H1 (cell line): ENCODE measurements around the gene RASD1. TPM values are rescaled to one million over a fixed set of nuclear protein-coding genes. Genes with fewer than 3 reads are reported as not detected.

Experiments
- CTCF ChIA-PET: fragments of 300-600 bp; sonication (Branson Sonifier 250); formaldehyde crosslinking; loops from one replicate; lab custom pipeline; 2021; ENCODE audit not compliant: partially characterized antibody; lab: Charles Lee
- POLR2A ChIA-PET: fragments of 300-600 bp; sonication (Branson Sonifier 250); formaldehyde crosslinking; loops from one replicate; lab custom pipeline; 2021; ENCODE audit warnings: inconsistent platforms; ENCODE audit not compliant: partially characterized antibody; lab: Charles Lee
- DNase-seq, 2 experiments: peaks; one replicate each; pipeline versions ENCODE4 v3.0.0 to v3.0.0-alpha.2; 2010 to 2022; ENCODE audit warnings: low spot score in 2 of 2, low read depth in 1 of 2, mixed read lengths in 1 of 2
- FAIRE-seq: peaks from 2 replicates; lab custom pipeline; 2011; peaks lifted over from hg19 to GRCh38; lab: Jason Lieb, UNC
- H2AFZ ChIP-seq: 2 replicates; pipeline ENCODE4 v1.8.1; 2012; ENCODE audit warnings: low read length, inconsistent platforms
- H2AK5ac ChIP-seq: 2 replicates; pipeline ENCODE4 v1.6.1; 2013; ENCODE audit warnings: low read depth, low read length
- H2BK120ac ChIP-seq: replicated peaks from 2 replicates; pipeline ENCODE3; 2013; ENCODE audit warnings: low read depth, low read length, inconsistent platforms
- H2BK12ac ChIP-seq: 2 replicates; pipeline ENCODE4 v1.6.1; 2013; ENCODE audit warnings: low read depth, low read length
- H2BK15ac ChIP-seq: 2 replicates; pipeline ENCODE4 v1.6.1; 2013; ENCODE audit warnings: low read length
- H2BK20ac ChIP-seq: 2 replicates; pipeline ENCODE4 v1.6.1; 2013; ENCODE audit warnings: low read length
- H2BK5ac ChIP-seq: 2 replicates; pipeline ENCODE4 v1.6.1; 2013; ENCODE audit warnings: low read depth, low read length
- H3K14ac ChIP-seq: 2 replicates; pipeline ENCODE4 v1.6.1; 2013; ENCODE audit warnings: inconsistent platforms; ENCODE audit not compliant: insufficient read length
- H3K18ac ChIP-seq: 2 replicates; pipeline ENCODE4 v1.6.1; 2013; ENCODE audit warnings: low read length; ENCODE audit errors: extremely low read depth
- H3K23ac ChIP-seq: 2 replicates; pipeline ENCODE4 v1.6.1; 2013; ENCODE audit warnings: inconsistent platforms; ENCODE audit not compliant: insufficient read length
- H3K23me2 ChIP-seq: 2 replicates; pipeline ENCODE4 v1.6.1; 2013; ENCODE audit warnings: low read depth, low read length
- H3K27ac ChIP-seq: 2 replicates; pipeline ENCODE4 v1.6.1; 2011; ENCODE audit warnings: low read depth, low read length, inconsistent platforms
- H3K27me3 ChIP-seq, 4 experiments: replicated peaks in 1 of 4; 1 replicate in 1 of 4; 2 replicates in 3 of 4; pipeline versions ENCODE4 v1.6.1 to v1.8.1; 2011 to 2013; ENCODE audit warnings: low read length in 3 of 4, mild to moderate bottlenecking in 3 of 4, inconsistent platforms in 2 of 4, mixed read lengths in 2 of 4, moderate library complexity in 1 of 4; ENCODE audit not compliant: control insufficient read depth in 3 of 4, insufficient read depth in 3 of 4; ENCODE audit errors: extremely low read depth in 1 of 4
- H3K36me3 ChIP-seq, 4 experiments: 2 replicates each; pipeline versions ENCODE4 v1.6.1 to v1.8.1; 2011 to 2013; ENCODE audit warnings: mild to moderate bottlenecking in 4 of 4, low read length in 3 of 4, moderate library complexity in 2 of 4, control low read depth in 1 of 4, inconsistent platforms in 1 of 4; ENCODE audit not compliant: insufficient read depth in 4 of 4, control insufficient read depth in 2 of 4
- H3K4ac ChIP-seq: replicated peaks from 2 replicates; pipeline ENCODE3; 2013; ENCODE audit warnings: low read length, low read depth, mixed read lengths, inconsistent platforms; ENCODE audit not compliant: insufficient read length
- H3K4me1 ChIP-seq, 4 experiments: replicated peaks in 1 of 4; 1 replicate in 1 of 4; 2 replicates in 3 of 4; pipeline versions ENCODE4 v1.6.1 to v1.8.1; 2011 to 2013; ENCODE audit warnings: low read length in 3 of 4, inconsistent platforms in 2 of 4, mixed read lengths in 1 of 4; ENCODE audit not compliant: insufficient read depth in 4 of 4, control insufficient read depth in 3 of 4
- H3K4me2 ChIP-seq, 2 experiments: 2 replicates each; pipeline versions ENCODE4 v1.6.1 to v1.8.1; 2011 to 2013; ENCODE audit warnings: low read depth in 2 of 2, low read length in 2 of 2, control low read depth in 1 of 2, inconsistent platforms in 1 of 2, mild to moderate bottlenecking in 1 of 2; ENCODE audit not compliant: insufficient read depth in 1 of 2
- H3K4me3 ChIP-seq, 4 experiments: fragments of 200-600, 300-600 bp in 1 of 4; sonication (generic), shearing (Covaris generic), sonication (Bioruptor Twin) in 1 of 4; 2 replicates each; pipeline versions ENCODE4 v1.5.1 to v1.8.1; 2011 to 2016; ENCODE audit warnings: low read length in 4 of 4, low read depth in 3 of 4, control low read depth in 2 of 4, inconsistent platforms in 2 of 4, mild to moderate bottlenecking in 2 of 4, mixed read lengths in 1 of 4, moderate library complexity in 1 of 4; ENCODE audit not compliant: insufficient read depth in 2 of 4; ENCODE audit errors: extremely low read depth in 1 of 4
- H3K56ac ChIP-seq: replicated peaks from 2 replicates; pipeline ENCODE3; 2013; ENCODE audit warnings: low read depth, mild to moderate bottlenecking, mixed read lengths, low read length, inconsistent platforms; ENCODE audit not compliant: insufficient read length
- H3K79me1 ChIP-seq: 2 replicates; pipeline ENCODE4 v1.6.1; 2013; ENCODE audit warnings: low read depth, low read length, control low read depth
- H3K79me2 ChIP-seq, 2 experiments: 2 replicates each; pipeline versions ENCODE4 v1.6.1 to v1.8.1; 2012 to 2013; ENCODE audit warnings: low read length in 2 of 2, mild to moderate bottlenecking in 2 of 2, inconsistent platforms in 1 of 2; ENCODE audit not compliant: insufficient read depth in 2 of 2, control insufficient read depth in 1 of 2
- H3K9ac ChIP-seq, 4 experiments: replicated peaks in 1 of 4; 1 replicate in 1 of 4; 2 replicates in 3 of 4; pipeline versions ENCODE4 v1.6.1 to v1.8.1; 2011 to 2013; ENCODE audit warnings: low read depth in 3 of 4, low read length in 3 of 4, control low read depth in 2 of 4, mild to moderate bottlenecking in 2 of 4, moderate library complexity in 2 of 4, inconsistent platforms in 1 of 4; ENCODE audit errors: extremely low read depth in 1 of 4
- H3K9me3 ChIP-seq, 2 experiments: 2 replicates each; pipeline versions ENCODE4 v1.6.1 to v1.8.1; 2012 to 2013; ENCODE audit warnings: mild to moderate bottlenecking in 2 of 2, moderate library complexity in 2 of 2, control low read depth in 1 of 2, inconsistent platforms in 1 of 2, low read depth in 1 of 2, low read length in 1 of 2, mixed read lengths in 1 of 2; ENCODE audit not compliant: insufficient read depth in 2 of 2
- H4K20me1 ChIP-seq, 2 experiments: replicated peaks in 1 of 2; 2 replicates each; pipeline versions ENCODE3 to v1.8.1; 2011 to 2013; ENCODE audit warnings: inconsistent platforms in 2 of 2, low read length in 2 of 2, mild to moderate bottlenecking in 1 of 2; ENCODE audit not compliant: insufficient read depth in 2 of 2, control insufficient read depth in 1 of 2
- H4K5ac ChIP-seq: 2 replicates; pipeline ENCODE4 v1.6.1; 2013; ENCODE audit warnings: low read length, low read depth, mixed read lengths, inconsistent platforms; ENCODE audit not compliant: insufficient read length
- H4K8ac ChIP-seq: 2 replicates; pipeline ENCODE4 v1.8.0; 2013; ENCODE audit warnings: mild to moderate bottlenecking, moderate library complexity, low read length, inconsistent platforms; ENCODE audit not compliant: insufficient read depth; ENCODE audit errors: extremely low read depth
- H4K91ac ChIP-seq: replicated peaks from 2 replicates; pipeline ENCODE3; 2013; ENCODE audit warnings: low read length, mixed read lengths, inconsistent platforms; ENCODE audit not compliant: insufficient read length
- BCL11A ChIP-seq, 2 experiments: IDR thresholded peaks; one replicate each; pipeline ENCODE4 v1.6.1; 2011; ENCODE audit warnings: low read depth in 2 of 2, low read length in 2 of 2, mild to moderate bottlenecking in 2 of 2
- BRCA1 ChIP-seq: IDR thresholded peaks from 2 replicates; pipeline ENCODE4 v1.6.1; 2012; ENCODE audit warnings: low read depth, low read length, improper control_type of control experiment
- E2F6 ChIP-seq: IDR thresholded peaks from 2 replicates; pipeline ENCODE4 v1.6.1; 2012; ENCODE audit warnings: inconsistent platforms
- SP1 ChIP-seq: IDR thresholded peaks from 2 replicates; pipeline ENCODE4 v1.6.1; 2011; ENCODE audit warnings: low read depth, low read length
- USF2 ChIP-seq: IDR thresholded peaks from 2 replicates; pipeline ENCODE4 v1.6.1; 2011; ENCODE audit warnings: low read length, improper control_type of control experiment
- WGBS, 2 experiments: shearing (Covaris generic) in 1 of 2; methylation state at CpG; one replicate each; pipeline versions ENCODE4 v1.1.6 to v1.1.7; 2013 to 2015; ENCODE audit warnings: low lambda C conversion rate in 2 of 2, mixed read lengths in 2 of 2, inconsistent platforms in 1 of 2, low coverage in 1 of 2, missing lambda C conversion rate in 1 of 2; ENCODE audit not compliant: insufficient replicate concordance in 2 of 2, insufficient coverage in 1 of 2, insufficient read length in 1 of 2; ENCODE audit errors: extremely low coverage in 1 of 2, missing lambda C conversion rate in 1 of 2; 5-methylcytosine and 5-hydroxymethylcytosine counted together
- polyA plus RNA-seq, 7 experiments: library from polyadenylated mRNA; depleted of rRNA in 3 of 7; stranded (reverse) in 5 of 7; unstranded in 2 of 7; fragments of >200 nt in 5 of 7; fragments of 200-250 nt in 2 of 7; gene quantifications; 1 replicate in 5 of 7; 2 replicates in 1 of 7; 4 replicates in 1 of 7; pipeline versions ENCODE4 v1.2.1 to v1.2.3, GENCODE V29; 2011 to 2013; ENCODE audit warnings: missing spikeins in 2 of 7, mixed read lengths in 2 of 7
- total RNA-seq: library from RNA; stranded (reverse); fragmentation: NEBNext Ultra II Directional; extraction: Animal tissue kit (Norgen Biotek cat#: 25700); gene quantifications from 2 replicates; pipeline ENCODE4 v1.2.1, GENCODE V29; 2021

The RASD1 gene
- total and polyA plus RNA-seq, 2 of the 8 experiments (the other 6 are each of a cell fraction or from before 2014, with no cell fraction given), result 2.3 to 2.6 TPM

DNA sequence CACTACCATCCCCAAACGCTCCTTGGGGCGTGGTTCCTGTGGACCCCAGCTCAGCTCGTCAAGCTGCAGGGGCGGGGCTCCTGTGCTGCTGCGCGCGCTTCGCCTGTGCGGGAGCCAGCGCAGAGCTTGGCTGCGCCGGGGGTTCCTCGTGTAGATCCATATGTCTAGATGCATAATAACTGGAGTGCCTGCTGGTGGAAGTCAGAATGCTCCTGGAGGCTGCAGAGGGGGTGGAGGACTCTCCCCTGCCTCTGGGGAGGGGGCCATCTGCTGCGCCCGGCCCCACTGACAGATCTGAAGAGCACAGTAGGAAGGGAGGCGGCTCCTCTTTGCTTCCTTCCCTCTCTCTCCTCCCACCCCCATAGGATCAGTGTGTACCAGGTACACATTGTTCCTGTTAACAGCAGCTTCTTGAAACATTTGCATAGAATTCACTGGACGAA lies 4.6 kb downstream of the RASD1 start:
- TF ChIP-seq SP1, result no peak
- no peak for TF ChIP-seq BCL11A (IDR thresholded peaks at IDR 0.05; ENCODE audit: low read depth in 2 of 2, low read length in 2 of 2)
- no peak for TF ChIP-seq BRCA1
- TF ChIP-seq USF2, result no peak
- TF ChIP-seq E2F6, result no peak
- TF ChIP-seq, all 59 proteins: peak for 0
- H3K9me3 ChIP-seq, result no peaks in the 10 kb centered on the region
- H3K9ac ChIP-seq, result no peak overlapping the region
- peaks cover 14 to 26% (median 22%) of the 10 kb centered on the region in 4 experiments; a peak in 6 of 7 replicates for H3K27me3 ChIP-seq
- H3K4me1 ChIP-seq, result peaks cover 5 to 23% (median 16%) of the 10 kb centered on the region in 4 experiments
- H2BK120ac ChIP-seq, result no peak overlapping the region
- H3K18ac ChIP-seq, result no peak overlapping the region
- ChIA-PET POLR2A (interaction anchor here (0.7 to 1.9 kb wide), 5 partner anchors 13 to 184 kb away, joined by 3 to 5 read pairs (median 3); no protein-coding TSS in a partner anchor), CTCF (interaction anchor here (1.0 to 4.4 kb wide), 10 partner anchors 9 to 150 kb away, joined by 3 to 38 read pairs (median 5); no protein-coding TSS in a partner anchor)
- H2BK5ac ChIP-seq, result no peak overlapping the region
- no peak overlapping the region for H2AK5ac ChIP-seq
- no peak overlapping the region for H3K4me3 ChIP-seq
- no peak overlapping the region for H4K5ac ChIP-seq
- no peak overlapping the region for H3K4me2 ChIP-seq
- no peak overlapping the region for H4K91ac ChIP-seq
- H3K27ac ChIP-seq, result no peak overlapping the region
- H3K56ac ChIP-seq, result no peak overlapping the region
- H2BK15ac ChIP-seq, result no peak overlapping the region
- H3K36me3 ChIP-seq, result peaks cover 3 to 20% (median 17%) of the 10 kb centered on the region in 4 experiments; a peak in 7 of 8 replicates
- peaks cover 2% of the 10 kb centered on the region for H3K79me1 ChIP-seq
- no peak overlapping the region for H2BK20ac ChIP-seq
- WGBS, 2 experiments, result 95% methylated on average over 17 of the region's 17 CpGs; no CpG with 5 or more reads in 1 of the 2 experiments
- peaks cover 0 to 2% of the 10 kb centered on the region in 2 experiments; a peak in 1 of 4 replicates for H3K79me2 ChIP-seq
- H3K23me2 ChIP-seq, result peaks cover 20% of the 10 kb centered on the region; the same call in 1 of the 2 replicates
- H2BK12ac ChIP-seq, result no peak overlapping the region
- no peak for FAIRE-seq
- no peak overlapping the region for H2AFZ ChIP-seq
- H4K8ac ChIP-seq, result no peak overlapping the region
- no peak for DNase-seq
- no peak overlapping the region for H3K23ac ChIP-seq
- no peak overlapping the region for H3K4ac ChIP-seq
- H3K14ac ChIP-seq, result no peak overlapping the region
- H4K20me1 ChIP-seq, result peaks cover 21 to 22% of the 10 kb centered on the region in 2 experiments
